Astrocyte of the cerebellum (primary cell): Measurements from ENCODE around the gene VPS51.

ENCODE experiments used
- DNase-seq: peaks from one replicate; pipeline ENCODE4 v3.0.0-alpha.2; 2011; ENCODE audit warnings: low read depth
- H3K4me3 ChIP-seq: 2 replicates; pipeline ENCODE4 v1.5.1; 2011; ENCODE audit warnings: mild to moderate bottlenecking, low read depth, low read length, moderate library complexity
- CTCF ChIP-seq: IDR thresholded peaks from 2 replicates; pipeline ENCODE4 v1.5.1; 2012; ENCODE audit warnings: low read length, low read depth, moderate library complexity, mild to moderate bottlenecking; ENCODE audit errors: missing control alignments
- in situ Hi-C: cut with HindIII; loops from 2 replicates; pipeline ENCODE4 v1.10.0; 2017; ENCODE audit warnings: low sequenced_read_pairs

VPS51 gene

GRCh38 chr11:65057526-65057925 is 38.5 kb upstream of the VPS51 start:
- no peak overlapping the region for H3K4me3 ChIP-seq
- TF ChIP-seq CTCF = no peak
- in situ Hi-C loops = no loop called here
- no peak for DNase-seq

GRCh38 chr11:65058012-65058411 is 38.0 kb upstream of the VPS51 start:
- in situ Hi-C loops = no loop called here
- no peak for TF ChIP-seq CTCF
- no peak for DNase-seq

GRCh38 chr11:65058419-65059054 is 37.5 kb upstream of the VPS51 start, which contains the start of gene NAALADL1:
TSS of gene NAALADL1 (minus strand) at chr11:65058553. CDS start at chr11:65058521, 32 bp downstream.
- TF ChIP-seq CTCF = no peak
- DNase-seq = no peak
- no peak within 1 kb of the TSS for H3K4me3 ChIP-seq
- in situ Hi-C loops = no loop called here

More at GRCh38 chr11:65058012-65058411, 38.0 kb upstream of the VPS51 start:
- no peak overlapping the region for H3K4me3 ChIP-seq

- no peak for TF ChIP-seq CTCF
- H3K4me3 ChIP-seq = no peak overlapping the region
- DNase-seq = no peak
- in situ Hi-C loops = no loop called here
Measured at GRCh38 chr11:65059523-65059922, 36.5 kb upstream of the VPS51 start.

GRCh38 chr11:65059959-65060824 is 35.8 kb upstream of the VPS51 start:
- in situ Hi-C loops = no loop called here
- no peak for DNase-seq
- H3K4me3 ChIP-seq = no peak overlapping the region
- TF ChIP-seq CTCF = no peak

GRCh38 chr11:65060913-65061408 is 35.1 kb upstream of the VPS51 start:
- TF ChIP-seq CTCF = peak; percentile 43
- in situ Hi-C loops = no loop called here
- no peak overlapping the region for H3K4me3 ChIP-seq
- DNase-seq = no peak
